ENCODE data around the gene RCOR1.

RCOR1 gene

GRCh38 chr14:102759456-102760187, 167.2 kb downstream of the RCOR1 start:
- TF ChIP-seq CTCF (IDR thresholded peaks at IDR 0.05): no peak

- no peak for TF ChIP-seq CTCF (IDR thresholded peaks at IDR 0.05)
These were observed 168.2 kb downstream of the RCOR1 start for GRCh38 chr14:102760496-102761193.

- TF ChIP-seq CTCF (IDR thresholded peaks at IDR 0.05): no peak
These were observed 168.8 kb downstream of the RCOR1 start for GRCh38 chr14:102761206-102761605.

- no peak for TF ChIP-seq CTCF (IDR thresholded peaks at IDR 0.05)
These were observed 171.8 kb downstream of the RCOR1 start for GRCh38 chr14:102764220-102764671.

GRCh38 chr14:102768223-102769048, 176.0 kb downstream of the RCOR1 start:
- TF ChIP-seq CTCF (IDR thresholded peaks at IDR 0.05): no peak

GRCh38 chr14:102769049-102769327, 176.5 kb downstream of the RCOR1 start:
- no peak for TF ChIP-seq CTCF (IDR thresholded peaks at IDR 0.05)

GRCh38 chr14:102770147-102771123, 178.0 kb downstream of the RCOR1 start:
- TF ChIP-seq CTCF (IDR thresholded peaks at IDR 0.05): no peak

Measured in LNCAP (cell line).